DMS 273 treated with DMSO at 0.1 percent for 48 hours (cell line): ENCODE measurements around the gene SMAD7.

Experiments used
- DNase-seq: peaks from one replicate; lab custom pipeline; 2025; lab: John Stamatoyannopoulos, UW

SMAD7 gene

GRCh38 chr18:48929941-48930713, 20.6 kb downstream of the SMAD7 start:
- DNase-seq, result no peak

- DNase-seq, result no peak
Observed at GRCh38 chr18:48929212-48929612, 21.6 kb downstream of the SMAD7 start.

GRCh38 chr18:48928787-48929186, 22.0 kb downstream of the SMAD7 start:
- DNase-seq, result no peak

- no peak for DNase-seq
Observed at GRCh38 chr18:48927286-48928080, 23.3 kb downstream of the SMAD7 start.

GRCh38 chr18:48926420-48926857, 24.3 kb downstream of the SMAD7 start:
- no peak for DNase-seq

- DNase-seq, result no peak
Observed at GRCh38 chr18:48925491-48925780, 25.3 kb downstream of the SMAD7 start.

GRCh38 chr18:48924630-48925490, 25.9 kb downstream of the SMAD7 start:
- DNase-seq, result no peak

GRCh38 chr18:48923746-48924629, 26.8 kb downstream of the SMAD7 start:
- DNase-seq, result no peak

- no peak for DNase-seq
Observed at GRCh38 chr18:48922801-48923730, 27.7 kb downstream of the SMAD7 start.

- DNase-seq, result no peak
Observed at GRCh38 chr18:48922226-48922800, 28.5 kb downstream of the SMAD7 start.

- DNase-seq, result no peak
Observed at GRCh38 chr18:48921305-48922225, 29.2 kb downstream of the SMAD7 start.

GRCh38 chr18:48920408-48921038, 30.2 kb downstream of the SMAD7 start:
- no peak for DNase-seq

GRCh38 chr18:48919547-48919946, 31.2 kb downstream of the SMAD7 start:
- no peak for DNase-seq

GRCh38 chr18:48918660-48919456, 31.9 kb downstream of the SMAD7 start:
- no peak for DNase-seq

GRCh38 chr18:48917579-48918517, 32.9 kb downstream of the SMAD7 start:
- DNase-seq, result no peak

- DNase-seq, result no peak
Observed at GRCh38 chr18:48915626-48916425, 34.9 kb downstream of the SMAD7 start.
